Mesenchymal stem cell (in vitro differentiated cells and primary cell): ENCODE results near the gene PMIS2.
A peak's percentile ranks its signal among the peaks of the same experiment; 100 is the strongest.

Experiments
- DNase-seq: peaks from one replicate; pipeline ENCODE4 v3.0.0-alpha.2; 2013
- H2AFZ ChIP-seq: one replicate; pipeline ENCODE4 v1.6.1; 2013; ENCODE audit warnings: low read depth, mild to moderate bottlenecking, control low read depth, inconsistent platforms, low read length, moderate library complexity
- H2AK5ac ChIP-seq: 2 replicates; pipeline ENCODE4 v1.6.1; 2013; ENCODE audit warnings: low read length, moderate library complexity, mild to moderate bottlenecking, inconsistent platforms; ENCODE audit not compliant: severe bottlenecking
- H2BK120ac ChIP-seq: one replicate; pipeline ENCODE4 v1.6.1; 2013; ENCODE audit warnings: low read depth, mild to moderate bottlenecking, inconsistent platforms, low read length, moderate library complexity
- H2BK12ac ChIP-seq, 2 experiments: one replicate each; pipeline ENCODE4 v1.6.1; 2013; ENCODE audit warnings: inconsistent platforms in 2 of 2, low read length in 2 of 2, mild to moderate bottlenecking in 2 of 2, moderate library complexity in 2 of 2, control low read depth in 1 of 2
- H2BK15ac ChIP-seq: one replicate; pipeline ENCODE4 v1.6.1; 2013; ENCODE audit warnings: mild to moderate bottlenecking, low read depth, inconsistent platforms; ENCODE audit not compliant: poor library complexity, severe bottlenecking
- H2BK5ac ChIP-seq: 2 replicates; pipeline ENCODE4 v1.6.1; 2013; ENCODE audit warnings: low read depth, mild to moderate bottlenecking, low read length, control low read depth, inconsistent platforms; ENCODE audit not compliant: poor library complexity, severe bottlenecking
- H3K14ac ChIP-seq, 2 experiments: one replicate each; pipeline ENCODE4 v1.6.1; 2013; ENCODE audit warnings: inconsistent platforms in 2 of 2, low read length in 2 of 2, control low read depth in 1 of 2, mild to moderate bottlenecking in 1 of 2, moderate library complexity in 1 of 2
- H3K18ac ChIP-seq, 2 experiments: one replicate each; pipeline ENCODE4 v1.6.1; 2013; ENCODE audit warnings: inconsistent platforms in 2 of 2, low read length in 2 of 2, control low read depth in 1 of 2, low read depth in 1 of 2, mild to moderate bottlenecking in 1 of 2
- H3K23ac ChIP-seq, 2 experiments: one replicate each; pipeline ENCODE4 v1.6.1; 2013; ENCODE audit warnings: inconsistent platforms in 2 of 2, low read length in 2 of 2, mild to moderate bottlenecking in 2 of 2, moderate library complexity in 2 of 2, control low read depth in 1 of 2
- H3K27ac ChIP-seq: 2 replicates; pipeline ENCODE4 v1.5.1; 2013; ENCODE audit warnings: mild to moderate bottlenecking, moderate library complexity, low read length, control low read depth, inconsistent platforms; ENCODE audit not compliant: poor library complexity, severe bottlenecking
- H3K27me3 ChIP-seq, 2 experiments: 2 replicates each; pipeline versions ENCODE4 v1.6.1 to v1.7.0; 2013; ENCODE audit warnings: low read length in 2 of 2, mild to moderate bottlenecking in 2 of 2, moderate library complexity in 2 of 2, control low read depth in 1 of 2, inconsistent platforms in 1 of 2; ENCODE audit not compliant: control insufficient read depth in 1 of 2, insufficient read depth in 1 of 2
- H3K36me3 ChIP-seq, 2 experiments: 2 replicates each; pipeline versions ENCODE4 v1.6.1 to v1.7.0; 2013; ENCODE audit warnings: low read length in 2 of 2, control low read depth in 1 of 2, inconsistent platforms in 1 of 2, low read depth in 1 of 2, mild to moderate bottlenecking in 1 of 2; ENCODE audit not compliant: insufficient read depth in 2 of 2, control insufficient read depth in 1 of 2
- H3K4ac ChIP-seq, 2 experiments: one replicate each; pipeline ENCODE4 v1.6.1; 2013; ENCODE audit warnings: inconsistent platforms in 2 of 2, low read length in 2 of 2, mild to moderate bottlenecking in 2 of 2, moderate library complexity in 2 of 2, control low read depth in 1 of 2, low read depth in 1 of 2
- H3K4me1 ChIP-seq: 2 replicates; pipeline ENCODE4 v1.6.1; 2013; ENCODE audit warnings: low read depth, low read length, control low read depth; ENCODE audit not compliant: control insufficient read depth, insufficient read depth
- H3K4me2 ChIP-seq: 2 replicates; pipeline ENCODE4 v1.6.1; 2013; ENCODE audit warnings: low read length, mild to moderate bottlenecking, inconsistent platforms; ENCODE audit not compliant: poor library complexity, severe bottlenecking
- H3K4me3 ChIP-seq, 2 experiments: 2 replicates each; pipeline versions ENCODE4 v1.5.1 to v1.7.0; 2013; ENCODE audit warnings: low read length in 2 of 2, mild to moderate bottlenecking in 2 of 2, control low read depth in 1 of 2, low read depth in 1 of 2; ENCODE audit not compliant: insufficient read depth in 1 of 2
- H3K79me1 ChIP-seq: replicated peaks from 2 replicates; pipeline ENCODE4 v1.6.1; 2013; ENCODE audit warnings: mild to moderate bottlenecking, control low read depth, low read length, inconsistent platforms; ENCODE audit not compliant: poor library complexity, severe bottlenecking
- H3K9ac ChIP-seq: 2 replicates; pipeline ENCODE4 v1.7.0; 2013; ENCODE audit warnings: mild to moderate bottlenecking, low read length, moderate library complexity
- H3K9me3 ChIP-seq: 2 replicates; pipeline ENCODE4 v1.7.0; 2013; ENCODE audit warnings: mild to moderate bottlenecking, low read length; ENCODE audit not compliant: control insufficient read depth
- H4K8ac ChIP-seq: one replicate; pipeline ENCODE4 v1.6.1; 2013; ENCODE audit warnings: inconsistent platforms, mild to moderate bottlenecking, low read length, moderate library complexity
- H4K91ac ChIP-seq: one replicate; pipeline ENCODE4 v1.6.1; 2013; ENCODE audit warnings: mild to moderate bottlenecking, low read length, inconsistent platforms
- WGBS: methylation state at CpG from one replicate; pipeline ENCODE4 v1.1.7; 2013; ENCODE audit warnings: mixed read lengths; 5-methylcytosine and 5-hydroxymethylcytosine counted together

Gene PMIS2

DNA sequence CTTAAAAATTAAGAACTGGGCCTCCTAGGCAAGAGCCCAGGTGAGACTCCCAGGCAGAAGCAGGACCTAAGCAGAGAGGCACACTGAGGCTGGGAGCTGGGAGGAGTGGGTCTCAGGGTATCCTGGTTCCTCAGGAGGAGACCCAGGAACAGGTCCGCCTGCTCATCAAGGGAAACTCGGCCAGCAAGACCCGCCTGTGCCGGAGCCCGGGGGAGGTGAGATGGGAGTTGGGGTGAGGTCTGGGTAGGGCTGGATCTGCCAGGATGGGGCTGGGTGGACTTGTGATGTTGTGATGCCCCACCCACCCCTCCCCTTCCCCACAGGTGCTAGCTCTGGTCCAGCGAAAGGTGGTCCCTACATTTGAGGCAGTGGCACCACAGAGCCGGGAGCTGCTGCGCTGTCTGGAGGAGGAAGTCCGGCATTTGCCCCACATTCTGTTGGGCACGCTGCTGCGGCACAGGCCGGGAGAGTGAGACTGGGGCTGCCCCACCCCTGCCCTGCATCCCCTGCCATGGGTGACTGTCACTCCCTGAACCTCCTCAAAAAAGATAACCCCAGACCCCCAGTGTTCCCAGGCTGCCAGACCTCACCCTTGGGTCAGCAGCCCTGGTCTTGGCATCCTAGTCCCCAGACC, 33.4 kb downstream of the PMIS2 start:
- no peak for DNase-seq
- Histone ChIP-seq H3K27ac (no peak overlapping the region), H3K4ac (no peak overlapping the region), H2AFZ (no peak overlapping the region), H2AK5ac (no peak overlapping the region), H3K9me3 (no peaks in the 10 kb centered on the region), H3K4me1 (no peaks in the 10 kb centered on the region), H3K4me3 (no peak overlapping the region), H4K91ac (no peak overlapping the region), H3K36me3 (peaks cover 14 to 39% of the 10 kb centered on the region in 2 experiments), H3K14ac (no peak overlapping the region), H3K79me1 (no peaks in the 10 kb centered on the region), H3K4me2 (no peak overlapping the region), H2BK12ac (no peak overlapping the region), H2BK120ac (no peak overlapping the region), H3K27me3 (no peaks in the 10 kb centered on the region), H3K9ac (no peak overlapping the region), H2BK15ac (no peak overlapping the region), H2BK5ac (no peak overlapping the region), H3K18ac (no peak overlapping the region), H3K23ac (no peak overlapping the region), H4K8ac (no peak overlapping the region)
- WGBS: 97% methylated on average over 7 of the region's 12 CpGs

DNA sequence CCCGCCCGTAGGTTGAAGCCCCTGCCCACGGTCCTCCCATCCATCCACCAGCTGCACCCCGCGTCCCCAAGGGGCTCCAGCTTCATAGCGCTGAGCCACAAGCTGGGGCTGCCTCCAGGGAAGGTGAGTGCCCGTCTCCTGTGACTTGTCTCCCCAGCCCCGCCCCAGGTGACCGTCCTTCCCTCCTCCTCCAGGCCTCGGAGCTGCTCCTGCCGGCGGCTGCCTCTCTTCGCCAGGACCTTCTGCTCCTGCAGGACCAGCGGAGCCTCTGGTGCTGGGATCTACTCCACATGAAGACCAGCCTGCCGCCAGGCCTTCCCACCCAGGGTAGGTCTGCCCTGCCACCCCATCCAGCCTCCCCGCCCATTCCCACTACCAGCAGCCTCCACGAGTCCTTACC, 34.0 kb downstream of the PMIS2 start:
- 95% methylated on average over 17 of the region's 17 CpGs for WGBS

DNA sequence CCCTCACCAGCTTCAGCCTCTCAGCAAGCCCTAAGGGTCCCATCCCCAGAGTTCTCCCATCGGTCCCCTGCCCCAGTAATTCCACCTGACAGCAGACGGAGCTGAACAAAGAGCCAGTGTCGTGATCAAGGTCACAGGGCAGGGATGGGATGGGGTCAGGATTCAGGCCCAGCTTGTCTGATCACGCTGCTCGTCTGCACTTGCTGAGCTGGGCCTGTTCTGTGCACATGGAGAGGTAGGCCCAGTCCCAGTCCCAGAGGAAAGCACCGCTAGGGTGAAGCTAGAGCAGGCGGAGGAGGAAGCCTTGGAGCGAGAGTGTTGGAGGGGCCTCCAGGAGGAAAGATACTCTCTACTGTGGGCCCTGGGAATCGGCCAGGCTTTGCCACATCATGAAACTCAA, 35.7 kb downstream of the PMIS2 start:
- Histone ChIP-seq H4K8ac (no peak overlapping the region), H3K27ac (no peak overlapping the region), H2BK120ac (no peak overlapping the region), H3K79me1 (no peaks in the 10 kb centered on the region), H3K9ac (no peak overlapping the region), H3K36me3 (peaks cover 7 to 30% of the 10 kb centered on the region in 2 experiments), H3K27me3 (no peaks in the 10 kb centered on the region), H3K18ac (no peak overlapping the region), H3K4me2 (no peak overlapping the region), H3K9me3 (no peaks in the 10 kb centered on the region), H3K14ac (no peak overlapping the region), H4K91ac (no peak overlapping the region), H2AK5ac (no peak overlapping the region), H2AFZ (no peak overlapping the region), H2BK15ac (no peak overlapping the region), H3K4me3 (no peak overlapping the region), H3K4ac (no peak overlapping the region), H2BK5ac (no peak overlapping the region), H2BK12ac (no peak overlapping the region), H3K4me1 (no peaks in the 10 kb centered on the region), H3K23ac (no peak overlapping the region)
- 93% methylated on average over 9 of the region's 9 CpGs for WGBS
- DNase-seq: no peak

More for the DNA sequence above, 34.0 kb downstream of the PMIS2 start:
- Histone ChIP-seq H3K18ac (no peak overlapping the region), H3K9me3 (no peaks in the 10 kb centered on the region), H3K14ac (no peak overlapping the region), H4K91ac (peak overlapping the region; percentile 16), H2AK5ac (no peak overlapping the region), H3K4me3 (no peak overlapping the region), H4K8ac (no peak overlapping the region), H3K36me3 (peaks cover 14 to 37% of the 10 kb centered on the region in 2 experiments), H2BK12ac (no peak overlapping the region), H2BK15ac (no peak overlapping the region), H3K79me1 (no peaks in the 10 kb centered on the region), H3K9ac (no peak overlapping the region), H3K27ac (no peak overlapping the region), H2BK120ac (no peak overlapping the region), H3K27me3 (no peaks in the 10 kb centered on the region), H2AFZ (no peak overlapping the region), H3K23ac (no peak overlapping the region), H2BK5ac (no peak overlapping the region), H3K4me1 (no peaks in the 10 kb centered on the region), H3K4ac (no peak overlapping the region), H3K4me2 (no peak overlapping the region)
- DNase-seq: no peak

DNA sequence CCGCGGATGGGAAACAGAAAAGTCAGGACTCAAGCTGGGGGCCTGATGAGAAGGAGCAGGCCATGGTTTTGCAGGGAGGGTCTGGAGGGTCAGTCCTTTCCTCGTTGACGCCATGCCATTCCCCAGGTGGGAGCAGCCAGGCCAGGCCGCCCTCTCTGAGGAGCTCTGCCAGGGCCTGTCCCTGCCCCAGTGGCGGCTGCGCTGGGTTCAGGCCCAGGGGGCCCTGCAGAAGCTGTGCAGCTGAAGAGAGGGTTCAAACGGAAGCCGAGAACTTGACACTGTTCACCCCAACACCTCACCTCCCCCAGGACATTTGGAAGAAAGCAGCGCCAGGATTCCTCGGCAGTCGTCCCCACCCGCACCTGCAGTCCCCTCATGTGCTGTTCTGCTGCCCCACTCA, 36.8 kb downstream of the PMIS2 start:
- no peak overlapping the region for H3K27ac ChIP-seq
- H2BK15ac ChIP-seq: no peak overlapping the region
- H3K14ac ChIP-seq: no peak overlapping the region
- no peak overlapping the region for H3K4me3 ChIP-seq
- no peak overlapping the region for H2AK5ac ChIP-seq
- no peaks in the 10 kb centered on the region for H3K79me1 ChIP-seq
- no peaks in the 10 kb centered on the region for H3K4me1 ChIP-seq
- H3K4me2 ChIP-seq: no peak overlapping the region
- WGBS: 93% methylated on average over 13 of the region's 13 CpGs
- H3K36me3 ChIP-seq: peaks cover 7 to 24% of the 10 kb centered on the region in 2 experiments
- no peak overlapping the region for H3K4ac ChIP-seq
- H2BK120ac ChIP-seq: no peak overlapping the region
- H3K9ac ChIP-seq: no peak overlapping the region
- H2AFZ ChIP-seq: no peak overlapping the region
- H2BK12ac ChIP-seq: no peak overlapping the region
- H4K91ac ChIP-seq: no peak overlapping the region
- no peak overlapping the region for H2BK5ac ChIP-seq
- no peaks in the 10 kb centered on the region for H3K27me3 ChIP-seq
- DNase-seq: no peak
- no peaks in the 10 kb centered on the region for H3K9me3 ChIP-seq
- H3K23ac ChIP-seq: no peak overlapping the region
- H3K18ac ChIP-seq: no peak overlapping the region
- H4K8ac ChIP-seq: no peak overlapping the region
